Esophagus muscularis mucosa (tissue), 3 donors: ENCODE results near the gene NR1H3.

Experiments used
- CTCF ChIP-seq, 3 experiments: fragments of 200-600 bp in 2 of 3; fragments of 450-650 bp in 1 of 3; sonication (generic) in 2 of 3; IDR thresholded peaks; one replicate each; pipeline ENCODE4 v1.5.1; 2017 to 2019; ENCODE audit warnings: antibody characterized with exemption in 3 of 3, mild to moderate bottlenecking in 2 of 3, moderate library complexity in 1 of 3
- POLR2A ChIP-seq: fragments of 450-650 bp; IDR thresholded peaks from one replicate; pipeline ENCODE4 v1.6.1; 2017; ENCODE audit warnings: antibody characterized with exemption, moderate library complexity, mild to moderate bottlenecking, low read depth
- POLR2AphosphoS5 ChIP-seq, 2 donors: sonication (generic); formaldehyde crosslinking; IDR thresholded peaks; one replicate each; pipeline ENCODE4 v1.6.1; 2017; ENCODE audit warnings: antibody characterized with exemption in 2 of 2

- TF ChIP-seq CTCF (IDR thresholded peaks at IDR 0.05) (peak; percentile 16 to 32 (median 18)), POLR2A (no peak), POLR2AphosphoS5 (IDR thresholded peaks at IDR 0.05) (no peak)
Measured at GRCh38 chr11:47233989-47234668, 23.7 kb upstream of the NR1H3 start.
